Cardiac fibroblast (primary cell): ENCODE data around the gene POT1.

ENCODE experiments used
- DNase-seq, 2 donors: peaks; one replicate each; pipeline versions ENCODE4 v3.0.0 to v3.0.0-alpha.2; 2010; ENCODE audit warnings: low read depth in 2 of 2
- H3K4me3 ChIP-seq, 2 donors: replicated peaks in 1 of 2; 1 replicate in 1 of 2; 2 replicates in 1 of 2; pipeline ENCODE4 v1.5.1; 2011; ENCODE audit warnings: low read depth in 2 of 2, low read length in 2 of 2, mild to moderate bottlenecking in 2 of 2, moderate library complexity in 1 of 2
- TF ChIP-seq, protein P1 (sequence below): IDR thresholded peaks from one replicate; pipeline ENCODE4 v1.5.1; 2011; ENCODE audit warnings: low read depth, mild to moderate bottlenecking, low read length, inconsistent platforms

POT1 gene

GRCh38 chr7:124800386-124800785 is 129.2 kb downstream of the POT1 start:
- DNase-seq = no peak
- H3K4me3 ChIP-seq = no peak overlapping the region
- TF ChIP-seq, protein P1, sequence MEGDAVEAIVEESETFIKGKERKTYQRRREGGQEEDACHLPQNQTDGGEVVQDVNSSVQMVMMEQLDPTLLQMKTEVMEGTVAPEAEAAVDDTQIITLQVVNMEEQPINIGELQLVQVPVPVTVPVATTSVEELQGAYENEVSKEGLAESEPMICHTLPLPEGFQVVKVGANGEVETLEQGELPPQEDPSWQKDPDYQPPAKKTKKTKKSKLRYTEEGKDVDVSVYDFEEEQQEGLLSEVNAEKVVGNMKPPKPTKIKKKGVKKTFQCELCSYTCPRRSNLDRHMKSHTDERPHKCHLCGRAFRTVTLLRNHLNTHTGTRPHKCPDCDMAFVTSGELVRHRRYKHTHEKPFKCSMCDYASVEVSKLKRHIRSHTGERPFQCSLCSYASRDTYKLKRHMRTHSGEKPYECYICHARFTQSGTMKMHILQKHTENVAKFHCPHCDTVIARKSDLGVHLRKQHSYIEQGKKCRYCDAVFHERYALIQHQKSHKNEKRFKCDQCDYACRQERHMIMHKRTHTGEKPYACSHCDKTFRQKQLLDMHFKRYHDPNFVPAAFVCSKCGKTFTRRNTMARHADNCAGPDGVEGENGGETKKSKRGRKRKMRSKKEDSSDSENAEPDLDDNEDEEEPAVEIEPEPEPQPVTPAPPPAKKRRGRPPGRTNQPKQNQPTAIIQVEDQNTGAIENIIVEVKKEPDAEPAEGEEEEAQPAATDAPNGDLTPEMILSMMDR = no peak

- TF ChIP-seq, protein P1 = no peak
- H3K4me3 ChIP-seq = no peak overlapping the region
- no peak for DNase-seq
Observed at GRCh38 chr7:124799448-124799847, 130.2 kb downstream of the POT1 start.

- TF ChIP-seq, protein P1 = no peak
- DNase-seq = no peak
- no peak overlapping the region for H3K4me3 ChIP-seq
Observed at GRCh38 chr7:124796771-124797170, 132.9 kb downstream of the POT1 start.

DNA sequence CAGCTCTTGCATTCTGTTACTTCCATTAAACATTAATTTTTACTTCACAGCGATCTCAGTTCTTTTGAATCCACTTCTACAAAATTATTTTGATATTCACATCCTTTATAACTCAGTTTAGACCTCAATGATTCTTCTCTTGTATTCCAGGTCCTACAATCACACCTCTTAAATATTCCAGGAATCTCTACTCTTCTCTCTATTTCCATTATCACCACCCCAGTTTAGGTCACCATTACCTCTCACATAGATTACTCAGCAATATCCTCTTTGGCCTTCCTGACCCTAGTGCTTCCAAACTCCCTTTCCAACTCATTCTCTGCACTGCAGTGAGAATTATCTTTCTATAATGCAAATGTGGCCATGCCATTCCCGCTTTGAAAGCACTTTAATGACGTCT is 136.9 kb downstream of the POT1 start:
- H3K4me3 ChIP-seq = no peak overlapping the region
- TF ChIP-seq, protein P1 = no peak
- no peak for DNase-seq

GRCh38 chr7:124792002-124792401 is 137.6 kb downstream of the POT1 start:
- TF ChIP-seq, protein P1 = no peak
- H3K4me3 ChIP-seq = no peak overlapping the region
- no peak for DNase-seq

DNA sequence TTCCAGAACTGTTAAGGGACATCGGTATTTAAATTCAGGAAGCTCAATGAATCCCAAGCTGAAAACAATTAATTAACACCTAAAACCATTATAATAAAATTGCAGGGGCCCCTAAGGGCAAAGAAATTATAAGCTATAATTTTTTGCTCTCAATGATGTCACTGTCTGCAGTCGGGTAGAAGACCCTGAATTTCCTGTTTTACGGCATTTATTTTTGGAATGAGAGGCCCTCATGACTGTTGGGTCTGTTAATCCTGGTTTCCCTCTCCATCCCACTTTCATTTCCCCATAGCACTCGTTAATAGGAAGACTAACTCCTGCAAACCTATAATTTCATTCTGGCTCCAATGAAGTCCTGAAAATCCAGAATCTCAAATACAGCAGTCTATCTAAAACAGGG is 138.2 kb downstream of the POT1 start:
- TF ChIP-seq, protein P1 = no peak
- no peak overlapping the region for H3K4me3 ChIP-seq
- DNase-seq = no peak

- TF ChIP-seq, protein P1 = no peak
- H3K4me3 ChIP-seq = no peak overlapping the region
- no peak for DNase-seq
Observed at GRCh38 chr7:124790645-124791044, 139.0 kb downstream of the POT1 start.
